Fibroblast of lung (primary cell): Measurements from ENCODE around the gene CPA1.

ENCODE experiments used
- CTCF ChIP-seq, 2 donors: IDR thresholded peaks in 1 of 2; conservative IDR thresholded peaks in 1 of 2; 1 replicate in 1 of 2; 2 replicates in 1 of 2; pipeline ENCODE4 v1.5.1; 2011 to 2012; ENCODE audit warnings: low read length in 2 of 2, control low read depth in 1 of 2, inconsistent platforms in 1 of 2, low read depth in 1 of 2, mild to moderate bottlenecking in 1 of 2
- EZH2 ChIP-seq: IDR thresholded peaks from 2 replicates; pipeline ENCODE4 v1.5.1; 2012; ENCODE audit warnings: low read length, control low read depth, mild to moderate bottlenecking; ENCODE audit errors: missing control alignments

GRCh38 chr7:130349911-130350782 lies 30.1 kb upstream of the CPA1 start:
- no peak for TF ChIP-seq CTCF (conservative IDR thresholded peaks at IDR 0.05 in 1 of 2, IDR thresholded peaks at IDR 0.05 in 1 of 2; ENCODE audit: low read depth in 1 of 2, low read length in 2 of 2)
- TF ChIP-seq EZH2 = no peak
